GM19023 (cell line): ENCODE measurements around the gene AATF.

Experiments
- ATAC-seq: cut with Tn5 transposase; IDR thresholded peaks from one replicate; pipeline ENCODE4 v1.9.1; 2021; ENCODE audit warnings: mild to moderate bottlenecking, moderate library complexity; ENCODE audit not compliant: unreplicated experiment

AATF gene, protein sequence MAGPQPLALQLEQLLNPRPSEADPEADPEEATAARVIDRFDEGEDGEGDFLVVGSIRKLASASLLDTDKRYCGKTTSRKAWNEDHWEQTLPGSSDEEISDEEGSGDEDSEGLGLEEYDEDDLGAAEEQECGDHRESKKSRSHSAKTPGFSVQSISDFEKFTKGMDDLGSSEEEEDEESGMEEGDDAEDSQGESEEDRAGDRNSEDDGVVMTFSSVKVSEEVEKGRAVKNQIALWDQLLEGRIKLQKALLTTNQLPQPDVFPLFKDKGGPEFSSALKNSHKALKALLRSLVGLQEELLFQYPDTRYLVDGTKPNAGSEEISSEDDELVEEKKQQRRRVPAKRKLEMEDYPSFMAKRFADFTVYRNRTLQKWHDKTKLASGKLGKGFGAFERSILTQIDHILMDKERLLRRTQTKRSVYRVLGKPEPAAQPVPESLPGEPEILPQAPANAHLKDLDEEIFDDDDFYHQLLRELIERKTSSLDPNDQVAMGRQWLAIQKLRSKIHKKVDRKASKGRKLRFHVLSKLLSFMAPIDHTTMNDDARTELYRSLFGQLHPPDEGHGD

GRCh38 chr17:36948717-36949460 lies at the start of gene AATF:
AATF (plus strand) TSS chr17:36948954; CDS start chr17:36949126, 172 bp downstream.
- ATAC-seq, result peak; percentile 97

- no peak for ATAC-seq
Measured at GRCh38 chr17:36899250-36900159, 49.2 kb upstream of the AATF start.

GRCh38 chr17:36900160-36900512 lies 48.6 kb upstream of the AATF start:
- ATAC-seq, result no peak

DNA sequence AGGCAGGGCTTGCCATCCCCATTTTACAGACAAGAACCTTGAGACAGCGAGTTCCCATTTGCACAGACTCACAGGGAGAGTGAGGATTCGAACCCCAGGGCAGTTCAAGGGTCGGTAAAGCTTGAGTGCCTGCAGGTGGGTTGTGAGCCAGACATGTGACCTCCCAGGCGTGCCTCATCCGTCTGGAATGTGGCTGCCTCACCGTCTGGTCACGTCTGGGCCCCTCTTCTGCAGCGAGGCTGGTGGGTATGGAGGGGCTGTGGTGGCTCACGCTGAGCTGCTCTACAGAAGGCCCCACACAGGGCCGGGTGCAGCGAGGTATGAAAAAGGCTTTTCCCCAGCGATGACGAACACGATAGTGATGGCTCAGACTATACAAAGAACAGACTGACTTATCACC lies 47.2 kb upstream of the AATF start:
- no peak for ATAC-seq

DNA sequence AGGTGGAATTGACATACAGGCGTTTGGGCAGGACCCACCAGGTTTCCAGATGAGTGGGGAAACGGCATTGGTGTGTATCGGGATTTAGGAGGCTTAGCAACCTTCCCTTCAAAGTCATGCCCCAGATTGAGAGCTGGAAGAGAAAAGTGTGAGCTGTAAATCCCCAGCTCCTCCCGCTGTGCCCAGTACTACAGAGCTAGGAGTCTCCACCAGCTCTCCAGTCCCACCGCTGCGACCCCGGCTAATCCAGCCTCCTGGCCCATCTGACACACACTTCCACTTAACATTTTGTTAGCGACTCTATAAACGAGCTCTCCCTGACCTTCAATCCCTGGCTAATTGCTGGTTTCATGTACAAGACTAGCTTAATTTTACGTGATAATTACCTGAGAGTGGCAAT lies 41.3 kb upstream of the AATF start:
- ATAC-seq, result no peak

GRCh38 chr17:36910513-36910912 lies 38.2 kb upstream of the AATF start:
- no peak for ATAC-seq

GRCh38 chr17:36911001-36911400 lies 37.8 kb upstream of the AATF start:
- no peak for ATAC-seq

DNA sequence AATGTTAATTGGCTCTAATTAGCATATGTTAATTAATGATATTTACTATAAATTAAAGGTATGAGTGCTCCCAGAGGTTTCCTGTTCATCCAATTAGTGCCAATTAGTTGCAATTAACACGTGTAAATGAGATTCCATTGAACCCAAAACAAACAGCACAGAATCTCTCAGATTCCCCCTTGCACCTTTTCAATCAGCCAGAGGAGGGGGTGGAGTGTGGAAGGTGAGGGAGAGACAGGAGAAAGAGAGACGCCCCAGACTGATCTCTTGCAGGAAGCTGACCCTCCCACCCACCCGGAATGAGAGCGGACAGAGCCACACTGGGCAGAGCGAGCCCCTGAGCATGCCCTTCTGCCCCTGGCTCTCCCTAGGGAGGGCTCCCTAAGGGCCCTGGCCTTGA lies 35.6 kb upstream of the AATF start:
- ATAC-seq, result no peak

DNA sequence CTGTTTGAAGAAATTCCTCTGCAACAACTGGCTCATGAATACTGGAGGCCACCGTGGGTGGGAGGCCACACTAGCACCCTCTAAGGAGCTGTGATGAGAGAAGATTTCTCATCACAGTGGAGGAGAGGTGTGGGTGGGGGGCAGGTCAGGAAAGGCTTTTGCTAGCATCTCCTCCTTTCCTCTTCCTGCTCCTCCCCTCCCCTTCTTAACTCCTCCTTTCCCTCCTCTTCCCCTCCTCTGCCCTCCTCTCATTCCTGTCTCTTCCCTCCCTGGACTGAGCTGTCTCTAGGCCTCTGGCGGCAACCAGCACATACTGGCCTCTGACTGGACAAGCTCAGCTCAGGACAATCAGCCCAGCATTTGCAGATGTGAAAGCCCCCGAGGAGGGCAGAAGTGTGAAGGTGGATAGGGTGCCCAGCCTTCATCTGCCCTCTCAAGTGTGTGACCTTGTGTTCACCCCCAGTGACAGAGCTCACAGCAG lies 30.5 kb upstream of the AATF start:
- ATAC-seq, result no peak

GRCh38 chr17:36919407-36919968 lies 29.3 kb upstream of the AATF start:
- ATAC-seq, result no peak

- no peak for ATAC-seq
Measured at GRCh38 chr17:36920032-36921005, 28.4 kb upstream of the AATF start.

DNA sequence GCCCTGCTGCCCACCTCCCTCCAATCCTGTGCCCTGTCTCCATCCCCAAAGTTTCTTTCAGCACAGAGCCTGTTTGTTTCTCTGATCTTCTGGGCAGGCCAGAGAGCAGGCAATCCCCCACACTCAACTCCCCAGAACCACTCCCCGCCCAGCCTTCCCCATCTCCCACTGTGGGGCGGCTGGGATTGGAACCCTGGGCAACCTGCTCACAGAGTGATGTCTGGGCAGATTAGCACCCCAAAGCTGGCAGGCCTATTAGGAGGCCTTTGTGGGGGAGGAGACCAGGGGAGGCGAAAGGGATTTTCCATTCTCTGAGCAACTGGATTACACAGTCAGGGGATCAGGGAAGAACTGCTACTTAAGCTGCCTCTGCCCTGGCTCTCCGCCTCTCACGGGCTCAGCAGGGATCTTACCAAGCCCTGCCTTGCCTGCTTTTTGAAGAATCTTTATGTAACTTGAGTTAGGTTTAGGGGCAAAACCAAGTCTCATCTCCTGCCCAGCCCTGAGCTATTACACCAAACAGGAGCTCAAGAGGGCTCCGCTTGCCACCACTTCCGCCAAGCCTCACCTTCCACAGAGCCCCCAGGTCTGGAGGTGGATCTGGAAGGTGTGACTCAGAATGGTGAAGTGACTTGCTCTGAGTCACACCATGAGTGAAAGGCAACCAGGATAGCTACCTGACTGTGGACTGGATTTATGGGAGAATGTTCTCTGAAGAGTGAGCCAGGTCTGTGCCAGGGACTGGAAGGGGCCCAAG lies 27.5 kb upstream of the AATF start:
- ATAC-seq, result no peak

GRCh38 chr17:36922175-36922574 lies 26.6 kb upstream of the AATF start:
- ATAC-seq, result no peak

- no peak for ATAC-seq
Measured at GRCh38 chr17:36923814-36924221, 24.9 kb upstream of the AATF start.

DNA sequence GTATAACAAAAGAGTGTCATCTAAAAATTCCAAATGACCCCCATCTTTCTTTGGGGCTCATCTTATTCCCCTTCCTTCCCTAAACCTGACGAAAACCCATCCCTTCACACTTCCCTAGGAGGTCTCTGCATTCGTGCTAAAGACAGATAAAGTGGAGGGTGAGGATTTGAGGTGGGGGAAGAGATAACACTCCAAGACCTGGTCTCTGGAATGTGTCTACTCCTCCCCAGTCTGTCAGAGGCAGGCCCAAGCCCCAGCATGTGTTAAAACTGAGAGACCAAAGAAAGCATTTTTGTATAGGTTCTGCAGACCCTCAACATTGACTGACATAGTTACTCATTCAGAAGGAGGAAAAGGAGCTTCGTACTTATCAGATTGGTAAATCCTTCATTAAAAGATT lies 22.5 kb upstream of the AATF start:
- no peak for ATAC-seq

- ATAC-seq, result no peak
Measured at GRCh38 chr17:36926701-36927100, 22.1 kb upstream of the AATF start.

DNA sequence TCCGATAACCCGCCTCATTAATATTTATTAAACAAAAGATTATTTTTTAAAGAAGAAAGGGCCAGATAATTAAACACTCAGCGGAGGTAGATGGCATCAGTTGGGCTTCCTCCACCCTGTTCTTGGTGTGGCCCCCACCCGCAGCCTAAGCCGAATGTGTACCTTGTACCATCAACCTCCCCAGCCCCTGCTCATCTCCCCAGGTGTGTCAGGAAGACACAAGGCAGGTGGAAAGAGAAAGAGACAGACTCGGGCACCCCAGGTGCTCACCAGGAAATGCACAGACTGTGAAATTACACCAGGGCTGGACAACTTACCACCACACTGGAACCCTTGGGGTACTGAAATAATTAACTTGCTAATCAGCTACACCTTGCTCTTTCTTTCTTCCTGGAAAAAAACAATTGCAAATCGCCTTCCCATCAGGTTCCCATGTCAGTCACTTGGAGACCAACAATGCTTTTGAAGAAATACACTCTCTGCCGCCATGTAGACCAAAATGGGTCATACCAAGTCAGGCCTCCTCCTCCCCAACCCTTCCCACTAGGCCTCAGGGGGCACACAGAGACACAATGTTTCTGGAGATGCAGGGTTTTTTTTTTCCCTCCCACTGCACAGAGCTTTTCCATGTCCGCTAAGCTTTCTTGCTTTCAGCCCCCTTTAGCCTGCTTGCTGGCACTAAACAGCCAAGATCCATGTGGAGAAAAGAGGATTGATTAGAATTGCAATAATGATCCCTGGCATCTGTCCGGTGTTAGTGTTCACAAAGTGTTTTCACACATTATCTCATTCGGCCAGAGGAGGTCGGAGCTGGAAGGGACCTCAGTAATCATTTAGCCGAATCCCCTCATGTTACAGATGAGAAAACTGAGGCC lies 20.0 kb upstream of the AATF start:
- no peak for ATAC-seq
